ENCODE data around the gene ENDOG. TPM values are rescaled to one million over a fixed set of nuclear protein-coding genes. Genes with fewer than 3 reads are reported as not detected.

Gene ENDOG
- total RNA-seq, 1 donor from 2014 or later = 24.4 TPM

GRCh38 chr9:128860937-128861336 lies 42.6 kb downstream of the ENDOG start:
- no peaks in the 10 kb centered on the region for H3K9me3 Mint-ChIP-seq (ENCODE audit: unreplicated experiment)
- TF ChIP-seq CTCF (IDR thresholded peaks at IDR 0.05) = no peak
- no peak overlapping the region for H3K27ac Mint-ChIP-seq (ENCODE audit: unreplicated experiment)
- DNase-seq (ENCODE audit: extremely low spot score, unreplicated experiment) = no peak
- no peaks in the 10 kb centered on the region for H3K27me3 Mint-ChIP-seq (ENCODE audit: unreplicated experiment)
- H3K4me1 Mint-ChIP-seq (ENCODE audit: unreplicated experiment) = no peaks in the 10 kb centered on the region
- H3K36me3 Mint-ChIP-seq (ENCODE audit: unreplicated experiment) = no peaks in the 10 kb centered on the region
- no peak overlapping the region for H3K4me3 Mint-ChIP-seq (ENCODE audit: unreplicated experiment)

DNA sequence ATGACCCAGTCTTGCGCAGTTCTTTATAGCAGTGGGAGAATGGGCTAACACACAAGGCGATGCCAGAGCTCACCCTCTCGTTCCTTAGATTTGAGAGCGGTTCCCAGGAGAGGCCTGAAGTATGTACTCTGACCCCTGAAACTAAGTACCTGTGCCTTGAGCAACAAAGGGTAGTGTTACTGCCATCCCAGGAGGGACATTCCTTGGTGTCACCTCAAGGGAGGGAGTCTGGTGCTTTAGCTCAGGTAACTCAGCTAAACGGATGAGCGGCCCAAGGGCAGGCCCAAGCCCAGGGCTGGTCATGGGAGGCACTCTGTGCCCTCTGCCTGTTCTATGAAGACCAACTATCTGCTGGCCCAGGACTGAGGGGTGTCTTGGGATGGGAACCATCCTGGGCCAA lies 43.2 kb downstream of the ENDOG start:
- no peaks in the 10 kb centered on the region for H3K9me3 Mint-ChIP-seq (ENCODE audit: unreplicated experiment)
- H3K27ac Mint-ChIP-seq (ENCODE audit: unreplicated experiment) = no peak overlapping the region
- no peak for DNase-seq (ENCODE audit: extremely low spot score, unreplicated experiment)
- no peaks in the 10 kb centered on the region for H3K4me1 Mint-ChIP-seq (ENCODE audit: unreplicated experiment)
- no peaks in the 10 kb centered on the region for H3K27me3 Mint-ChIP-seq (ENCODE audit: unreplicated experiment)
- H3K4me3 Mint-ChIP-seq (ENCODE audit: unreplicated experiment) = no peak overlapping the region
- TF ChIP-seq CTCF (IDR thresholded peaks at IDR 0.05) = no peak
- H3K36me3 Mint-ChIP-seq (ENCODE audit: unreplicated experiment) = no peaks in the 10 kb centered on the region

GRCh38 chr9:128862401-128862851 lies 44.1 kb downstream of the ENDOG start:
- DNase-seq (ENCODE audit: extremely low spot score, unreplicated experiment) = no peak
- H3K4me3 Mint-ChIP-seq (ENCODE audit: unreplicated experiment) = no peak overlapping the region
- H3K27me3 Mint-ChIP-seq (ENCODE audit: unreplicated experiment) = no peaks in the 10 kb centered on the region
- no peak for TF ChIP-seq CTCF (IDR thresholded peaks at IDR 0.05)
- H3K4me1 Mint-ChIP-seq (ENCODE audit: unreplicated experiment) = no peaks in the 10 kb centered on the region
- no peaks in the 10 kb centered on the region for H3K36me3 Mint-ChIP-seq (ENCODE audit: unreplicated experiment)
- H3K9me3 Mint-ChIP-seq (ENCODE audit: unreplicated experiment) = no peaks in the 10 kb centered on the region
- H3K27ac Mint-ChIP-seq (ENCODE audit: unreplicated experiment) = no peak overlapping the region

DNA sequence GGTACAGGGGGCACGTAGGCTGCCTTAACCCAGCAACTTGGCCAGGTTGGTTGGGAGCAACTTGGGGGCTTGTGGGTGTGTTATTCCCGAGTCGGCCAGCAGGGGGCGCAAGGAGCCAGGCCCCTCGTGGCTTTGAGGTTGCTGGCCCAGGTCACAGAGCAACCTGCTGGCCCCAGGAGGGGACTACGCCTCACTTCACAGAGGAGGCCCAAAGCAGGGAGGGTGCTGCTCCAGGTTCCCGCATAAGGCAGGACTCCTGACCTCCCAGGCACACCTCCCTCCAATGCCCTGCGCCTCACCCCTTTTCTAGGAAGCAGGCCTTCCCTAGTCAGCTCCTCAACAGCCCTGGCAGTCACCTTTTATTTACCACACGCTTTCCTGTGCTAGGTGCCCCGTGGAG lies 45.3 kb downstream of the ENDOG start:
- Mint-ChIP-seq H3K4me3 (ENCODE audit: unreplicated experiment) (no peak overlapping the region), H3K36me3 (ENCODE audit: unreplicated experiment) (no peaks in the 10 kb centered on the region), H3K27ac (ENCODE audit: unreplicated experiment) (no peak overlapping the region)

More for the DNA sequence above, 45.3 kb downstream of the ENDOG start:
- H3K27me3 Mint-ChIP-seq (ENCODE audit: unreplicated experiment) = no peaks in the 10 kb centered on the region
- H3K9me3 Mint-ChIP-seq (ENCODE audit: unreplicated experiment) = no peaks in the 10 kb centered on the region
- TF ChIP-seq CTCF (IDR thresholded peaks at IDR 0.05) = peak; percentile 91
- peak; percentile 89 for DNase-seq (ENCODE audit: extremely low spot score, unreplicated experiment)
- no peaks in the 10 kb centered on the region for H3K4me1 Mint-ChIP-seq (ENCODE audit: unreplicated experiment)
